Suprapubic skin (tissue), 4 donors: ENCODE data around the gene ANKRD12.

Experiments used
- CTCF ChIP-seq, 2 donors: fragments of 200-600 bp in 1 of 2; fragments of 450-650 bp in 1 of 2; sonication (generic) in 1 of 2; IDR thresholded peaks; one replicate each; pipeline ENCODE4 v1.5.1; 2016 to 2019; ENCODE audit warnings: antibody characterized with exemption in 2 of 2, mild to moderate bottlenecking in 1 of 2, moderate library complexity in 1 of 2
- EP300 ChIP-seq: sonication (generic); formaldehyde crosslinking; IDR thresholded peaks from one replicate; pipeline ENCODE4 v1.6.1; 2017; ENCODE audit warnings: antibody characterized with exemption
- POLR2A ChIP-seq, 2 donors: fragments of 450-650 bp; IDR thresholded peaks; one replicate each; pipeline ENCODE4 v1.6.1; 2017; ENCODE audit warnings: antibody characterized with exemption in 2 of 2, mild to moderate bottlenecking in 2 of 2, moderate library complexity in 2 of 2
- POLR2AphosphoS5 ChIP-seq, 3 donors: sonication (generic); formaldehyde crosslinking; IDR thresholded peaks; one replicate each; pipeline ENCODE4 v1.6.1; 2017; ENCODE audit warnings: antibody characterized with exemption in 3 of 3

- TF ChIP-seq CTCF (IDR thresholded peaks at IDR 0.05), result peak; percentile 64 to 75
- no peak for TF ChIP-seq POLR2A (IDR thresholded peaks at IDR 0.05)
- no peak for TF ChIP-seq POLR2AphosphoS5 (IDR thresholded peaks at IDR 0.05)
- no peak for TF ChIP-seq EP300
These were observed 11.0 kb downstream of the ANKRD12 start for GRCh38 chr18:9147440-9148202.
